Uterus (tissue), 2 donors: Measurements from ENCODE around the gene MIPOL1.

Source experiments
- POLR2A ChIP-seq, 2 donors: fragments of 450-650 bp; IDR thresholded peaks; one replicate each; pipeline ENCODE4 v1.6.1; 2016; ENCODE audit warnings: antibody characterized with exemption in 2 of 2, mild to moderate bottlenecking in 1 of 2, moderate library complexity in 1 of 2
- TF ChIP-seq, protein P1 (sequence below), 4 experiments: fragments of 200-600 bp in 2 of 4; fragments of 450-650 bp in 2 of 4; sonication (generic) in 2 of 4; IDR thresholded peaks; one replicate each; pipeline ENCODE4 v1.5.1; 2016 to 2019; ENCODE audit warnings: antibody characterized with exemption in 4 of 4, mild to moderate bottlenecking in 2 of 4, moderate library complexity in 1 of 4

DNA sequence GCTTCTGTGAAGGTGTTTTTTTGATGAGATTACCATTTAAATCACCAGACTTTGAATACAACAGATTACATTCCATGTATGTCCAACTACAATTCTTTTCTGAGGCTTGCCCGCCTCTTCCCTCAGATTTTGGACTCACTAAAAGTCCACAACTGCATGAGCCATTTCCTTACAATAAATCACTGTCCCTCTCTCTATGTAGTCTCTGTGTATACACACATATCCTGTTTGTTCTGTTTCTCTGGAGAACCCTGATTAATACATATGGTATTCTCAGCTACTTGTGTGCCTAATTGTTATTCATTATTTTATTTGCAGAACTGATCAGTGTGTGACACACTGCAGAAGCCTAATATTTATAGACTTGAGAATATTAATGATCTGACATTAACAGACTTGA, 2.4 kb upstream of the MIPOL1 start:
- TF ChIP-seq, protein P1, sequence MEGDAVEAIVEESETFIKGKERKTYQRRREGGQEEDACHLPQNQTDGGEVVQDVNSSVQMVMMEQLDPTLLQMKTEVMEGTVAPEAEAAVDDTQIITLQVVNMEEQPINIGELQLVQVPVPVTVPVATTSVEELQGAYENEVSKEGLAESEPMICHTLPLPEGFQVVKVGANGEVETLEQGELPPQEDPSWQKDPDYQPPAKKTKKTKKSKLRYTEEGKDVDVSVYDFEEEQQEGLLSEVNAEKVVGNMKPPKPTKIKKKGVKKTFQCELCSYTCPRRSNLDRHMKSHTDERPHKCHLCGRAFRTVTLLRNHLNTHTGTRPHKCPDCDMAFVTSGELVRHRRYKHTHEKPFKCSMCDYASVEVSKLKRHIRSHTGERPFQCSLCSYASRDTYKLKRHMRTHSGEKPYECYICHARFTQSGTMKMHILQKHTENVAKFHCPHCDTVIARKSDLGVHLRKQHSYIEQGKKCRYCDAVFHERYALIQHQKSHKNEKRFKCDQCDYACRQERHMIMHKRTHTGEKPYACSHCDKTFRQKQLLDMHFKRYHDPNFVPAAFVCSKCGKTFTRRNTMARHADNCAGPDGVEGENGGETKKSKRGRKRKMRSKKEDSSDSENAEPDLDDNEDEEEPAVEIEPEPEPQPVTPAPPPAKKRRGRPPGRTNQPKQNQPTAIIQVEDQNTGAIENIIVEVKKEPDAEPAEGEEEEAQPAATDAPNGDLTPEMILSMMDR (IDR thresholded peaks at IDR 0.05): no peak
- TF ChIP-seq POLR2A (IDR thresholded peaks at IDR 0.05): no peak
